SW 1271 (cell line): ENCODE measurements around the gene KCNA4.
"Not testable (repeated sequence)": the region's sequence is repeated elsewhere in the genome, so short reads cannot be mapped to it uniquely, and the experiment has no call there.

Experiments used
- DNase-seq, 2 experiments: peaks; one replicate each; lab custom pipeline; 2025; lab: John Stamatoyannopoulos, UW

KCNA4 gene

DNA sequence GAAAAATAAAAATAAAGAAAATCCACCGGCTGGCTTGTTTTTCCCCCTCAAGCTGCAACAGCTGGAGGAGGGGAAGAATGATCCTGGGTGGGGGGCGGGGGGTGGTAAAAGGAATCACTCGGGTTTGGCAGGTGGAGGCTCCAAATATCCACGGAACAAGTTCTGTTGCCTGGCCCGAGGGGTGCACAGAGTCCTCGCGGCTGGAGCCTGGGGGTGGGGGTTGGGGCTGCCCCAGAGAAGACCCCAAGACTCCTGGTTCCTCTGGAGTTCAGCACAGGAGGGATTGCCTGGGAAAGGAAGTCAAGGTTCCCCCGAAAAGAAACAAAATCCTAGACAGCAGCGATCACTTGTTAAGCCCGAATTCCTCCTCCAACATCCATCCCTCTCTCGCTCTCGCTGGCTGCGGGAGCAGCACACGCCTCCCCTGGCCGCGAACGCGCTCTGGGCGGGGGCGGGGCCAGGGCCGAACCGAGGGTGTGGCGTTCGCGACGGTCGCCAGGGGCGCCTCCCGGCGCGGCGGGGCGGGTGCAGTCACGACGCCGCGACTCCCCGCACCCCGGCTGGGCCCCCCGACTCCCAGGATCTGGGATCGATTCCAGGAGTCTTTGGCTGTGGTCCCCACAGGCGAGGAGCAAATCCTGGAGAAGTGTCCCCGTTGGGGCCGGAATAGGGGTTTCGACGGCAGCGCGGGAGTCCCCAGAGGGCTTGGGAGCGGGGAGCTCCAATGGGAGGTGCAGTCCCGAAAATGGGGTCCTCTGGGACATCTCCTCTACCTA, at the start of gene KCNA4:
Gene KCNA4 (minus strand): TSS at position 443 of the 776 bp plus-strand sequence. CDS start 4,352 bp downstream, outside the sequence.
- no peak for DNase-seq

GRCh38 chr11:30062103-30062502, 45.3 kb upstream of the KCNA4 start:
- DNase-seq: no peak

DNA sequence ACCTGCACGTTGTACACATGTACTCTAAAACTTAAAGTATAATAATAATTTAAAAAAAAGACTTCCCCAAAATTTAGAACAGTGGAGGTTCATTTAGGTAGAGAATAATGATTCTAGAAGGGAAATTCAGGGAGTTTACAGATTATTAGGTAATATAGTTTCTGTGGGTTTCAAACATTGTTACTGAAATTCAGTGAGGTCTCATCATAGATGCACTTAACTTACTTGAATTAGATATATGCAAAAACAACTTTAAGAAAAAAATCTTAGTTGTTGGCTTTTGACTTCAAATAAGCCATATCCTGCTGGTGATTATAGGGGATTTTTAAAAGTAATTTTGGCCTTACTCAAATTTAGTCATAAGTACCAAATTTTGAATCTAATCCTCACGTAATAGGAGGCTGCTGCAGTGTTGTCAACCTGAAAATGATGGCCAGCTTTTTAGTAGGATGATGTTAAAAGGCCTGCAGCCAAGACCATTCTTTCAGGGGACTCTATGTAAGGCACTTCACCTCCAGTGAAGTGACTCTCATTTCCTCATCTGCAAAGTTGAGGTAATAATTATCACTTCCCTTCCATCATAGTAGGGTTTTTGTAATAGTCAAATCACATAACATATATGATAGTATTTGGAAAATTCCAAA, 42.5 kb upstream of the KCNA4 start:
- no peak for DNase-seq

- DNase-seq: no peak
These were observed 32.4 kb upstream of the KCNA4 start for GRCh38 chr11:30049214-30049613.

GRCh38 chr11:30046578-30046945, 29.7 kb upstream of the KCNA4 start:
- no peak for DNase-seq

- DNase-seq: no peak
These were observed 29.2 kb upstream of the KCNA4 start for GRCh38 chr11:30045921-30046577.

DNA sequence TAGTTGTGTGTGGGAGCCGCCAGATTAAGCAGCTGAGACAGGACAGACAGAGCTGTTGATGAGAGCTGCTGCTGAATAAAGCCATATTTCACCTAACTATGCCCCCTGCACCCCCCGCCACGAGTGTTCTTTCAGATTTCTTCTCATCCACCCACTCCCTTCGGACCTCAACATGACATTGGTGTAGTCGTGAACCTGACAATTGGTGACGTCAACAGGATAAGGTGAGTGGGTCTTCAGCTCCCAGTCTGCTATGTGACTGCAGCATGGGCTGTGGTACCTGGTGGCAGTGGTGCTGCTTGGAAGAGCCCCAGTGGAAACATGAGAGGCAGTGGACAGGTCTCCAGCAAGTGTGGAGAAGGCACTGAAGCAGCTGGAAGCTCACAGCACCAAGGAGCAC, 28.3 kb upstream of the KCNA4 start:
- no peak for DNase-seq

GRCh38 chr11:30041171-30041570, 24.3 kb upstream of the KCNA4 start:
- DNase-seq: no peak

DNA sequence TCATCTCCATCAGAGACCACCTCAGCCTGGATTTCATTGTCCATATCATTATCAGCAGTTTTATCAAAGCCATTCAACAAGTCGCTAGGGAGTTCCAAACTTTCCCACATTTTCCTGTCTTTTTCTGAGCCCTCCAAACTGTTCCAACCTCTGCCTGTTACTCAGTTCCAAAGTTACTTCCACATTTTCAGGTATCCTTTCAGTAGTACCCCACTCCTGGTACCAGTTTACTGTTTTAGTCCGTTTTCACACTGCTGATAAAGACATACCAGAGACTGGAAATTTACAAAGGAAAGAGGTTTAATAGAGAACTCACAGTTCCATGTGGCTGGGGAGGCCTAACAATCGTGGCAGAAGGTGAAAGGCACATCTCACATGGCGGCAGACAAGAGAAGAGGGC, 17.9 kb upstream of the KCNA4 start:
- DNase-seq: not testable (repeated sequence)

- not testable (repeated sequence) for DNase-seq
These were observed 17.3 kb upstream of the KCNA4 start for GRCh38 chr11:30034166-30034565.

DNA sequence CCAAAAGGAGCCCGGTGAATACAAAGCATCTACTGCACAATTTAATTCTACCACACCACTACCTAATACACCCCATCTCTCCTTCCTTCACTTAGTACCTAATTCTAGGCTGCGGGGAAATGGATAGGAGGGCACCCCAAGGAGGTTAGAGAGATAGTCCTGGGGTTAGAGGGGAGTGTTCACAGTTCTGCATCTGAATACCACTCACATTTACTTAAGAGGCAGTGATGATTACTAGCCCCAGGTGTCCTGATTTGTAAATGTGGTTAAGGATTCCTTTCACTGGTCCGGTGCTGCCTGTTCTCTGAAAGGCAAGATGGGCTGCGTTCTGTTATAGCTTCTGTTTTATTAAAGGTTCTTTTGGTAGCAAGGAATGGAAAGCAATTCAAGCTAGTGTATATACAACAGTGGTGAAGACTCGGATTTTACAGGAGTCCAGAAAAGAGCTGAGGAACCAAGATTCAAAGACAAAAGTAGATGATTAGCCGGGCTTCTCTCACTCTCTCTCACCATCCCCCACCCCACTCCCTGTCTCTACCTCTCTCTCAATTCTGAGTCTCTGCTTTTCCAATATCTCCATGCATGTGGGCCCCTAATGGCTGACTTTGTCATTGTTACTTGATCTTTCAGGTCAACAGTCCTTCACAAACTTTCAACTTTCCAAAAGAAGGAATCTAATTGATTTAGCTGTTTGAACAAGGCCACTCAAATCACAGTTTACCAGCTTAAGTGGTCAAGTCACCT, 8.7 kb upstream of the KCNA4 start:
- no peak for DNase-seq

- no peak for DNase-seq
These were observed 6.2 kb upstream of the KCNA4 start for GRCh38 chr11:30023074-30023473.

DNA sequence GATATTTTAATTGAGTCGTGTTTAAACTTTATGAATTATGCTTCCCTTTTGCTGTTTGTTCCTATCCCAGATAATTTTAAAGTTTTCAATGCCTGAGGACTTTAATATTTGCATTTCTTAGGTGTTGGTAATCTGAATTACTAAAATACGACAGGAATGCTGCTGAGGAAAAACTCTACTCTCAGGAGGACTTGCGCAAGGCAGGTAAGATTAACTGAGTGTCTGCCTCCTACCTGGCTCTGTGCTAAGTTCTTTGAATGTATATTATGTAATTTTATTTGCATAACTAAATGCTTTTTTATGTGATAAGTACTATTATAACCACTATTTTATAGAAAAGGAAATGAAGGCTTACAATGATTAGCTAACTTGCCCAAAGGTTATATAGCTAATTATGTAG, 2.7 kb upstream of the KCNA4 start:
- no peak for DNase-seq

DNA sequence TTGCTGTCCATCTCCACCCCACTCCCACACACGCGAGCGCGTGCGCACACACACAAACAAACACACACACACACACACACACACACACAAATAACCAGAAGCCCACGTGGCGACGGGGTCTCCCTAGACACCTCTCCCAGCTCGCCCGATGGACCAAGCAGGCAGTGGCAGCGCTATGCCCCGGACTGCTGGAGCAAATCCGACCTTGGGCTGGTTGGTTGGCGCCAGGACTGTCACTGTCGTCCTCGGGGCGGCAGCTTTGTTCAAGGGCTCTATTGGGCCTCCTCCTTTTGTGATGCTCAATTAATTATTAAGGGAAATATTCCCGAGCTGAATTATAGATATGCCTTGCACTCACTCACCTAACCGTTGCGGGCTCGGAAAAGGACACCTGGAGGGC, 1.7 kb upstream of the KCNA4 start:
- DNase-seq: no peak

DNA sequence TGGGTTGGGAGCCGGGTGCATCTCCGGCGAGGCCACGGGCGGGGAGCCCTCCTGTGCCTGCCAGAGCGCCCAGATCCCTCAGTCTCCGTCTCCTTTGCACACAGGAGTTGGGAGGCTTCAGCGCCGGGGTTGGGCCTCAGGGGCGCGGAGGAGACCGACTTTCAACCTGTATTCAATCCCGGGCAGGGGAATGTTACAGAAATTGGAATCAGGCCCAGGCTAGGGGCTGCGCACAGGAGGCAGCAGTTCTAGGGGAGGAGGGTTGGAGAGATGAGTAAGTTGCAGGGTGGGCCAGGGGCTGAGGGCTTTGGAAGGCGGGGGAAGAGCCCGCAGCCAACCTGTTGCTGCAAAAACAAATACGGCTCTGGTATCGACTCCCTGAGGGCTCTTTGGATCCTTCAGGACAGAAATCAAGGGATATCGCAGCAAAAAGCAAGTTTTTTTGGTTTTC, 640 bp upstream of the KCNA4 start:
- no peak for DNase-seq

DNA sequence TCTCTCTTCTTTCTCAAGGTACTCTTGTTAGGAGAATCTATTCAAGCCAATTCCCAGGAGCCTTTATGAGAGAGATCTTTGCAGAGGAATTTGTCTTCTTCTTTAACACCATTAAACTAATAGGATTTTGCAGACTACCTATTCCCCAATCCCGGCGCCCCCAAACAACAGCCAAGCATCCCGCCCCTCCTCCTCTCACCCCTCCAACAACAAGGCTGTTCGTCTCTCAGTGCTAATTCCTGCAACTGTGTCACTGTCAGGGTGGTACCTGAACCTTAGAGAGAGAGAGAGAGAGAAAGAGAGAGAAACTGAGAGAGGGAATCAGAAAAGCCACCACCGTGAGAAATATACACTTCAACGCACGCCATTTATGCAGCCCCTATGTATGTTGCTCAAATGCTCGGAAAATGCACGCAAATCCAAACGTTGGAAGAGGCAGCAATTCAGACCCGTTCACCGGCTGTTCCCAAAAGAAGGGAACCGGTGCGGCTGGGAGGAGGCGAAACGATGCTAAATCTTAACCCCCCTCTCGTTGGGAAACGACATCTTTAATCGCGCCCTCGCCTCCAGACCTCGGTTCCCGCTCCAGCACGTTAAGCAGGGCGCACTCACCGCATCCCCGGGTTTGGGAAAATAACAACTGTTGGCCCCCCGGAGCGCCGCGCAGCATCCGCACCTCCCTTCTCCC, 961 bp downstream of the KCNA4 start:
- DNase-seq: no peak

DNA sequence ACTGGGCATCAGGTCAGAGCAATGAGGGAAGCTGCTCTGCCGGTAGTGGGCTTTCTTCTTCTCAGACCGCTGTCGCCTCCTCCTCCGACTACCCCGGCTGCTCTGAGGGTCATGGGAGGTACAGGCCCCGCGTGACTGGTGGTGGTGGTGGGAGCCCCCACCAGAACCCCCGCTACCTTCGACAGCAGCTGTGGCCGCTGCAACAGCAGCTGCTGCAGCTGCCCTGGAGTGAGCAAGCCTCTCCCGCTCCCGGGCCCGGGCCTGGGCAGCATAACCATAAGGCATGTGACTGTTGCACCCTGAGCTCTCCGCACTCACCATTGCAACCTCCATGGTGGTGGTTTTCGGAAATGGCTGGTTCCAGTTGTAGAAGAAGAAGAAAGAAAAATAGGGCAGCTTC, 4.5 kb downstream of the KCNA4 start:
- DNase-seq: no peak

DNA sequence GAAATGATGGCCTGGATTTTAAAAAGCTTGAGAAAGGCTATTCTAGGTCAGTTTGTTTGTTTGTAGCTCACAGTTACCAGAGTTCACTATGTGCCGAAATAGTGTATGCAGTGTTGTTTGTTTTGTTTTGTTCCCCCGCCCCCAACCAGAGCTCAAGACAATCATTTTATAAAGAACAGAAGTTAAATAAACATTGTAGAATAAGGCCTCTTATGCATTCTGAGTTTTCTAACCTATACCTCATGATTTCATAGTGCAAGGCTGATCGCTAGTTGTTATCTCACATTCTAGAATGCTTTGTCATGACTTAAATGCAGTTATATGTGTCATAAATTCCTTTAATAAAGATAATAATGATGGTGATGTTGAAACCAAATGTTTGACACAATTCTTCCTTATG, 7.8 kb downstream of the KCNA4 start:
- no peak for DNase-seq

GRCh38 chr11:30006876-30007275, 10.0 kb downstream of the KCNA4 start:
- no peak for DNase-seq

- DNase-seq: no peak
These were observed 14.6 kb downstream of the KCNA4 start for GRCh38 chr11:30002157-30002785.

- DNase-seq: no peak
These were observed 15.7 kb downstream of the KCNA4 start for GRCh38 chr11:30000986-30001750.
